GM18499 (cell line): ENCODE results near the gene PDS5B.
A peak's percentile ranks its signal among the peaks of the same experiment; 100 is the strongest.
"Not testable (repeated sequence)": the region's sequence is repeated elsewhere in the genome, so short reads cannot be mapped to it uniquely, and the experiment has no call there.

ENCODE experiments used
- ATAC-seq: cut with Tn5 transposase; IDR thresholded peaks from one replicate; pipeline ENCODE4 v1.9.1; 2021; ENCODE audit warnings: moderate number of reproducible peaks; ENCODE audit not compliant: insufficient read depth, unreplicated experiment

Gene PDS5B, protein sequence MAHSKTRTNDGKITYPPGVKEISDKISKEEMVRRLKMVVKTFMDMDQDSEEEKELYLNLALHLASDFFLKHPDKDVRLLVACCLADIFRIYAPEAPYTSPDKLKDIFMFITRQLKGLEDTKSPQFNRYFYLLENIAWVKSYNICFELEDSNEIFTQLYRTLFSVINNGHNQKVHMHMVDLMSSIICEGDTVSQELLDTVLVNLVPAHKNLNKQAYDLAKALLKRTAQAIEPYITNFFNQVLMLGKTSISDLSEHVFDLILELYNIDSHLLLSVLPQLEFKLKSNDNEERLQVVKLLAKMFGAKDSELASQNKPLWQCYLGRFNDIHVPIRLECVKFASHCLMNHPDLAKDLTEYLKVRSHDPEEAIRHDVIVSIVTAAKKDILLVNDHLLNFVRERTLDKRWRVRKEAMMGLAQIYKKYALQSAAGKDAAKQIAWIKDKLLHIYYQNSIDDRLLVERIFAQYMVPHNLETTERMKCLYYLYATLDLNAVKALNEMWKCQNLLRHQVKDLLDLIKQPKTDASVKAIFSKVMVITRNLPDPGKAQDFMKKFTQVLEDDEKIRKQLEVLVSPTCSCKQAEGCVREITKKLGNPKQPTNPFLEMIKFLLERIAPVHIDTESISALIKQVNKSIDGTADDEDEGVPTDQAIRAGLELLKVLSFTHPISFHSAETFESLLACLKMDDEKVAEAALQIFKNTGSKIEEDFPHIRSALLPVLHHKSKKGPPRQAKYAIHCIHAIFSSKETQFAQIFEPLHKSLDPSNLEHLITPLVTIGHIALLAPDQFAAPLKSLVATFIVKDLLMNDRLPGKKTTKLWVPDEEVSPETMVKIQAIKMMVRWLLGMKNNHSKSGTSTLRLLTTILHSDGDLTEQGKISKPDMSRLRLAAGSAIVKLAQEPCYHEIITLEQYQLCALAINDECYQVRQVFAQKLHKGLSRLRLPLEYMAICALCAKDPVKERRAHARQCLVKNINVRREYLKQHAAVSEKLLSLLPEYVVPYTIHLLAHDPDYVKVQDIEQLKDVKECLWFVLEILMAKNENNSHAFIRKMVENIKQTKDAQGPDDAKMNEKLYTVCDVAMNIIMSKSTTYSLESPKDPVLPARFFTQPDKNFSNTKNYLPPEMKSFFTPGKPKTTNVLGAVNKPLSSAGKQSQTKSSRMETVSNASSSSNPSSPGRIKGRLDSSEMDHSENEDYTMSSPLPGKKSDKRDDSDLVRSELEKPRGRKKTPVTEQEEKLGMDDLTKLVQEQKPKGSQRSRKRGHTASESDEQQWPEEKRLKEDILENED (N-terminal part only)

GRCh38 chr13:32586080-32586900 lies at the start of gene PDS5B:
TSS of gene PDS5B (plus strand) at chr13:32586452. CDS start at chr13:32648773, 62,321 bp downstream.
- ATAC-seq, result peak; percentile 59

DNA sequence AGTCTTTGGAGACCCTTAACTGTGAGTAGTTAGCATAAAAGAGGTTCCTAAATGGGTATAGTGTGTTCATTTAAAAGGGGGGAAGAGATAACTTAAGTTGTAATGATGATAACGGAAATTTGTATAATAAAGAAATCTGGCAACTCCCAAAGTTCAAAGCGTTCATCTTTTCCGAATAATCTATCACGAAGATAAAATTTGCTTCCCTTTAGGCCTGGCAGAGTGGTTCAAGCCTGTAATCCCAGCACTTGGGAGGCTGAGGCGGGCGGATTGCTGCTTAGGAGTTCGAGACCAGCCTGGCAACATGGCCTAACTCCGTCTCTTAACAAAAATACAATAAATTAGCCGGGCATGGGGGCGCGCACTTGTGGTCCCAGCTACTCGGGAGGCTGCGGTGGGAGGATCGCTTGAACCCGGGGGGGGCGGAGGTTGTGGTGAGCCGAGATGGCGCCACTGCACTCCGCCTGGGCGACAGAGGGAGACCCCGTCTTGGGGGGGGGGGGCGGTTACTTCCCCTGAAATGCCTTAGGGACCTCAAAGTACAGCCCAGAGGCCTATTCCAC lies 48.6 kb upstream of the PDS5B start:
- no peak for ATAC-seq

GRCh38 chr13:32538143-32538620 lies 48.1 kb upstream of the PDS5B start:
- ATAC-seq, result peak; percentile 33

GRCh38 chr13:32538621-32539246 lies 47.5 kb upstream of the PDS5B start, which contains the start of gene N4BP2L2:
TSS of gene N4BP2L2 (minus strand) at chr13:32538795. CDS start at chr13:32537027, 1,768 bp downstream.
- peak; percentile 91 for ATAC-seq

DNA sequence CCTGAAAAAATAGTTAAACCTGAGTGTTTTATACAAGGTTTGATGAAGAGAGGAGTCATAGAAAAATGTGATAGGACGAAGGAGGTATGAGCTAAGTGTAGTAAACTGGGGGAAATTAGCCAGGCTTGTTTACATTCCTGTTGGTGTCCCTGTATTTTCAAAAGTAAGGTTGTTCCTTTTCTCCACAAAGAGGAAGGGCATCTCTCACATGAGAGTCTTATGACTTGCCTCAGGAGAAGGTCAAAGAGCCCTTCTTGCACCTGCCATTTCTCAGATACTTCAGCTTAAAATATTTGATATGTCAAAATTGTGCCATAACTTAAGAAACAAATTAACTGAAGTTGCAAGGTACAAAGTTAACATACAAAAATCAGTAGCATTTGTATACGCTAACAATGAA lies 44.0 kb upstream of the PDS5B start:
- ATAC-seq, result no peak

- no peak for ATAC-seq
These were observed 41.2 kb upstream of the PDS5B start for GRCh38 chr13:32545083-32545482.

- no peak for ATAC-seq
These were observed 37.4 kb upstream of the PDS5B start for GRCh38 chr13:32548837-32549236.

GRCh38 chr13:32549788-32550187 lies 36.5 kb upstream of the PDS5B start:
- ATAC-seq, result no peak

GRCh38 chr13:32553720-32554119 lies 32.5 kb upstream of the PDS5B start:
- no peak for ATAC-seq

DNA sequence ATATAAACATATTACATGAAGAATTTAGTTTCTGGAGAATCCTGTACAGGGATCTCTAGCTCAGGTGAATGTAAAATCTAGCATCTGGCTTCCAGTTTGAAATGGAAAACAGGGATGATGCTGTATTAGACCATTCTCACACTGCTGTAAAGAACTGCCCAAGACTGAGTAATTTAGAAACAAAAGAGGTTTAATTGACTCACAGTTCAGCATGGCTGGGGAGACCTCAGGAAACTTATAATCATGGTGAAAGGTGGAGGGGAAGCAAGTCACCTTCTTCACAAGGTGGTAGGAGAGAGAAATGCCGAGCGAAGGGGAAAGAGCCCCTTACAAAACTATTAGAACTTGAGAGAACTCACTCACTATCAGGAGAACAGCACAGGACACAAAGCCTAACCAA lies 30.6 kb upstream of the PDS5B start:
- ATAC-seq, result no peak

- not testable (repeated sequence) for ATAC-seq
These were observed 25.4 kb upstream of the PDS5B start for GRCh38 chr13:32560842-32561241.

DNA sequence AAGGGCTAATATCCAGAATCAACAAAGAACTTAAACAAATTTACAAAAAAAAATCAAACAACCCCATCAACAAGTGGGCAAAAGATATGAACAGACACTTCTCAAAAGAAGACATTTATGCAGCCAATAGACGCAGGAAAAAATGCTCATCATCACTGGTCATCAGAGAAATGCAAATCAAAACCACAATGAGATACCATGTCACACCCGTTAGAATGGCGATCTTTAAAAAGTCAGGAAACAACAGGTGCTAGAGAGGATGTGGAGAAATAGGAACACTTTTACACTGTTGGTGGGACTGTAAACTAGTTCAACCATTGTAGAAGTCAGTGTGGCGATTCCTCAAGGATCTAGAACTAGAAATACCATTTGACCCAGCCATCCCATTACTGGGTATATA lies 10.6 kb upstream of the PDS5B start:
- not testable (repeated sequence) for ATAC-seq

DNA sequence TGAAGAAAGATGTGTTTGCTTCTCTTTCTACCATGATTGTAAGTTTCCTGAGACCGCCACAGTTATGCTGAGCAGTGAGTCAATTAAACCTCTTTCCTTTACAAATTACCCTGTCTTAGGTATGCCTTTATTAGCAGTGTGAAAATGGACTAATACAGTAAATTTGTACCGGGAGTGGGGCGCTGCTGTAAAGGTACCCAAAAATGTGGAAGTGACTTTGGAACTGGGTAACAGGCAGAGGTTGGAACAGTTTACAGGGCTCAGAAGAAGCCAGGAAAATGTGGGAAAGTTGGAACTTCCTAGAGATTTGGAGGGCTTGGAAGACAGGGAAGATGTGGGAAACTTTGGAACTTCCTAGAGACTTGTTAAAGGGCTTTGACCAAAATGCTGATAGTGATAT lies 9.2 kb upstream of the PDS5B start:
- no peak for ATAC-seq

DNA sequence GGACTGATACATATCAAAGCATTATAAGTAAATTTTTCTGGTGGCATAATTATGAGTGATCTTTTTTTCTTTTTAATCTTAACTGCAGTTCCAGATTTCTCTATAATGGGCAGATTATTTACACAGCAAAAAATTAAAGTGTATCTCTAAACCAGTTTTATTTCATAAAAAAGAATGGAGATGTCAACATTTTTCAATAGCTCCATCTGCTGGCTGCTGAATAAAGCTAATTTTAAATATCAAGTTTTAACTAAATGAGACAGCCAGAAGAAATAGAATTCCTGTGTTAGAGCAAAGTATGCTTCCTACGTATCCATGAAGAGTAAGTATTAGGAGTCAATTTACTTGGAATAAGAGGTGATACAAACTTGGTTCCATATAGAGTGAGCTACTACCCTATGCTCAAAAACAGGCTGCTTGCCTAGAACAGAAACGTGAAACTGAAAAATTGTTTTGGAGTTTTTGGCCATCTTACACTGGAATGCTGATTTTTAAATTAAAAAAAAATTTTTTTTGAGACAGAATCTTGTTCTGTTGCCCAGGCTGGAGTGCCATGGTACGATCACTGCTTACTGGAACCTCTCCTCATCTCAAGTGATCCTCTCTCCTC lies 5.0 kb upstream of the PDS5B start:
- no peak for ATAC-seq

- ATAC-seq, result no peak
These were observed 4.0 kb upstream of the PDS5B start for GRCh38 chr13:32582281-32582680.

- ATAC-seq, result no peak
These were observed 3.3 kb upstream of the PDS5B start for GRCh38 chr13:32582991-32583390.

- ATAC-seq, result no peak
These were observed 637 bp upstream of the PDS5B start for GRCh38 chr13:32585550-32586079.
